ENCODE results near the gene PELI1.

Gene PELI1

GRCh38 chr2:64145119-64145518, 899 bp upstream of the PELI1 start:
- Histone ChIP-seq H3K36me3 (ENCODE audit: control insufficient read depth, insufficient read depth, low read length) (no peaks in the 10 kb centered on the region), H3K4me1 (ENCODE audit: control insufficient read depth, insufficient read depth, low read length) (peaks cover 10% of the 10 kb centered on the region), H3K27ac (ENCODE audit: low read depth, low read length) (no peak overlapping the region), H3K27me3 (ENCODE audit: control insufficient read depth, insufficient read depth, low read length) (no peaks in the 10 kb centered on the region), H3K4me3 (ENCODE audit: low read length) (no peak overlapping the region), H3K9ac (ENCODE audit: low read length) (no peak overlapping the region)

GRCh38 chr2:64143169-64144056, 807 bp downstream of the PELI1 start:
- no peaks in the 10 kb centered on the region for H3K27me3 ChIP-seq (ENCODE audit: control insufficient read depth, insufficient read depth, low read length)
- H3K4me3 ChIP-seq (ENCODE audit: low read length): peak overlapping the region; percentile 92
- H3K36me3 ChIP-seq (ENCODE audit: control insufficient read depth, insufficient read depth, low read length): no peaks in the 10 kb centered on the region
- H3K27ac ChIP-seq (ENCODE audit: low read depth, low read length): peak overlapping the region; percentile 98
- peaks cover 11% of the 10 kb centered on the region for H3K4me1 ChIP-seq (ENCODE audit: control insufficient read depth, insufficient read depth, low read length)
- peak overlapping the region; percentile 91 for H3K9ac ChIP-seq (ENCODE audit: low read length)

- Histone ChIP-seq H3K27ac (ENCODE audit: low read depth, low read length) (peak overlapping the region; percentile 98), H3K27me3 (ENCODE audit: control insufficient read depth, insufficient read depth, low read length) (no peaks in the 10 kb centered on the region), H3K4me3 (ENCODE audit: low read length) (peak overlapping the region; percentile 92), H3K36me3 (ENCODE audit: control insufficient read depth, insufficient read depth, low read length) (no peaks in the 10 kb centered on the region), H3K9ac (ENCODE audit: low read length) (no peak overlapping the region), H3K4me1 (ENCODE audit: control insufficient read depth, insufficient read depth, low read length) (peaks cover 11% of the 10 kb centered on the region)
Measured at GRCh38 chr2:64142741-64143168, 1.5 kb downstream of the PELI1 start.

- H3K27ac ChIP-seq (ENCODE audit: low read depth, low read length): peak overlapping the region; percentile 98
- H3K4me3 ChIP-seq (ENCODE audit: low read length): peak overlapping the region; percentile 92
- peaks cover 11% of the 10 kb centered on the region for H3K4me1 ChIP-seq (ENCODE audit: control insufficient read depth, insufficient read depth, low read length)
- no peak overlapping the region for H3K9ac ChIP-seq (ENCODE audit: low read length)
- no peaks in the 10 kb centered on the region for H3K36me3 ChIP-seq (ENCODE audit: control insufficient read depth, insufficient read depth, low read length)
- no peaks in the 10 kb centered on the region for H3K27me3 ChIP-seq (ENCODE audit: control insufficient read depth, insufficient read depth, low read length)
Measured at GRCh38 chr2:64141674-64142405, 2.4 kb downstream of the PELI1 start.

GRCh38 chr2:64140665-64141200, 3.5 kb downstream of the PELI1 start:
- H3K27me3 ChIP-seq (ENCODE audit: control insufficient read depth, insufficient read depth, low read length): no peaks in the 10 kb centered on the region
- H3K9ac ChIP-seq (ENCODE audit: low read length): no peak overlapping the region
- no peaks in the 10 kb centered on the region for H3K36me3 ChIP-seq (ENCODE audit: control insufficient read depth, insufficient read depth, low read length)
- peaks cover 11% of the 10 kb centered on the region for H3K4me1 ChIP-seq (ENCODE audit: control insufficient read depth, insufficient read depth, low read length)
- H3K27ac ChIP-seq (ENCODE audit: low read depth, low read length): no peak overlapping the region
- no peak overlapping the region for H3K4me3 ChIP-seq (ENCODE audit: low read length)

- peaks cover 11% of the 10 kb centered on the region for H3K4me1 ChIP-seq (ENCODE audit: control insufficient read depth, insufficient read depth, low read length)
- H3K9ac ChIP-seq (ENCODE audit: low read length): no peak overlapping the region
- no peaks in the 10 kb centered on the region for H3K36me3 ChIP-seq (ENCODE audit: control insufficient read depth, insufficient read depth, low read length)
- H3K27me3 ChIP-seq (ENCODE audit: control insufficient read depth, insufficient read depth, low read length): no peaks in the 10 kb centered on the region
- no peak overlapping the region for H3K4me3 ChIP-seq (ENCODE audit: low read length)
- H3K27ac ChIP-seq (ENCODE audit: low read depth, low read length): no peak overlapping the region
Measured at GRCh38 chr2:64139956-64140355, 4.3 kb downstream of the PELI1 start.

GRCh38 chr2:64137996-64138395, 6.2 kb downstream of the PELI1 start:
- H3K4me3 ChIP-seq (ENCODE audit: low read length): no peak overlapping the region

GRCh38 chr2:64137567-64137966, 6.7 kb downstream of the PELI1 start:
- Histone ChIP-seq H3K36me3 (ENCODE audit: control insufficient read depth, insufficient read depth, low read length) (no peaks in the 10 kb centered on the region), H3K27me3 (ENCODE audit: control insufficient read depth, insufficient read depth, low read length) (no peaks in the 10 kb centered on the region), H3K9ac (ENCODE audit: low read length) (no peak overlapping the region), H3K4me1 (ENCODE audit: control insufficient read depth, insufficient read depth, low read length) (peaks cover 17% of the 10 kb centered on the region), H3K4me3 (ENCODE audit: low read length) (no peak overlapping the region), H3K27ac (ENCODE audit: low read depth, low read length) (no peak overlapping the region)

More at GRCh38 chr2:64137996-64138395, 6.2 kb downstream of the PELI1 start:
- Histone ChIP-seq H3K36me3 (ENCODE audit: control insufficient read depth, insufficient read depth, low read length) (no peaks in the 10 kb centered on the region), H3K27ac (ENCODE audit: low read depth, low read length) (no peak overlapping the region), H3K9ac (ENCODE audit: low read length) (no peak overlapping the region), H3K4me1 (ENCODE audit: control insufficient read depth, insufficient read depth, low read length) (peaks cover 17% of the 10 kb centered on the region), H3K27me3 (ENCODE audit: control insufficient read depth, insufficient read depth, low read length) (no peaks in the 10 kb centered on the region)

GRCh38 chr2:64135421-64135820, 8.8 kb downstream of the PELI1 start:
- Histone ChIP-seq H3K27ac (ENCODE audit: low read depth, low read length) (no peak overlapping the region), H3K4me1 (ENCODE audit: control insufficient read depth, insufficient read depth, low read length) (peaks cover 9% of the 10 kb centered on the region), H3K36me3 (ENCODE audit: control insufficient read depth, insufficient read depth, low read length) (no peaks in the 10 kb centered on the region), H3K4me3 (ENCODE audit: low read length) (no peak overlapping the region), H3K27me3 (ENCODE audit: control insufficient read depth, insufficient read depth, low read length) (no peaks in the 10 kb centered on the region), H3K9ac (ENCODE audit: low read length) (no peak overlapping the region)

- no peaks in the 10 kb centered on the region for H3K27me3 ChIP-seq (ENCODE audit: control insufficient read depth, insufficient read depth, low read length)
Measured at GRCh38 chr2:64134813-64135212, 9.4 kb downstream of the PELI1 start.

GRCh38 chr2:64133828-64134227, 10.4 kb downstream of the PELI1 start:
- no peaks in the 10 kb centered on the region for H3K36me3 ChIP-seq (ENCODE audit: control insufficient read depth, insufficient read depth, low read length)
- H3K4me1 ChIP-seq (ENCODE audit: control insufficient read depth, insufficient read depth, low read length): peaks cover 8% of the 10 kb centered on the region
- no peak overlapping the region for H3K9ac ChIP-seq (ENCODE audit: low read length)
- H3K27me3 ChIP-seq (ENCODE audit: control insufficient read depth, insufficient read depth, low read length): no peaks in the 10 kb centered on the region
- no peak overlapping the region for H3K4me3 ChIP-seq (ENCODE audit: low read length)
- H3K27ac ChIP-seq (ENCODE audit: low read depth, low read length): no peak overlapping the region

More at GRCh38 chr2:64134813-64135212, 9.4 kb downstream of the PELI1 start:
- Histone ChIP-seq H3K9ac (ENCODE audit: low read length) (no peak overlapping the region), H3K27ac (ENCODE audit: low read depth, low read length) (no peak overlapping the region), H3K36me3 (ENCODE audit: control insufficient read depth, insufficient read depth, low read length) (no peaks in the 10 kb centered on the region), H3K4me1 (ENCODE audit: control insufficient read depth, insufficient read depth, low read length) (peaks cover 5% of the 10 kb centered on the region), H3K4me3 (ENCODE audit: low read length) (no peak overlapping the region)

- H3K4me1 ChIP-seq (ENCODE audit: control insufficient read depth, insufficient read depth, low read length): peaks cover 8% of the 10 kb centered on the region
- H3K36me3 ChIP-seq (ENCODE audit: control insufficient read depth, insufficient read depth, low read length): no peaks in the 10 kb centered on the region
- H3K27ac ChIP-seq (ENCODE audit: low read depth, low read length): no peak overlapping the region
- no peaks in the 10 kb centered on the region for H3K27me3 ChIP-seq (ENCODE audit: control insufficient read depth, insufficient read depth, low read length)
- no peak overlapping the region for H3K9ac ChIP-seq (ENCODE audit: low read length)
- H3K4me3 ChIP-seq (ENCODE audit: low read length): no peak overlapping the region
Measured at GRCh38 chr2:64133354-64133753, 10.9 kb downstream of the PELI1 start.

Data from rectal smooth muscle tissue (tissue), 1 donor.